T-helper 2 cell treated with Interferon-gamma antibody and Interleukin-4, amounts not matched to agents 5 μg/mL and 100 μg/mL, for 36 hours (primary cell): ENCODE results near the gene GCSH.
A peak's percentile ranks its signal among the peaks of the same experiment; 100 is the strongest.

Source experiments
- DNase-seq: peaks from one replicate; pipeline ENCODE4 v3.0.0; 2021; ENCODE audit warnings: low spot score
- H3K27ac Mint-ChIP-seq: one replicate; pipeline ENCODE4 v1.8.0; 2021; ENCODE audit warnings: mild to moderate bottlenecking, mixed read lengths
- H3K27me3 Mint-ChIP-seq: one replicate; pipeline ENCODE4 v1.8.0; 2021; ENCODE audit warnings: low read depth, mixed read lengths
- H3K36me3 Mint-ChIP-seq: one replicate; pipeline ENCODE4 v1.8.0; 2021; ENCODE audit warnings: low read depth, mixed read lengths
- H3K4me1 Mint-ChIP-seq: one replicate; pipeline ENCODE4 v1.8.0; 2021; ENCODE audit warnings: low read depth, mixed read lengths
- H3K4me3 Mint-ChIP-seq: one replicate; pipeline ENCODE4 v1.8.0; 2022; ENCODE audit warnings: mild to moderate bottlenecking, moderate library complexity, mixed read lengths
- H3K9me3 Mint-ChIP-seq: one replicate; pipeline ENCODE4 v1.8.0; 2021; ENCODE audit warnings: mixed read lengths

The GCSH gene

DNA sequence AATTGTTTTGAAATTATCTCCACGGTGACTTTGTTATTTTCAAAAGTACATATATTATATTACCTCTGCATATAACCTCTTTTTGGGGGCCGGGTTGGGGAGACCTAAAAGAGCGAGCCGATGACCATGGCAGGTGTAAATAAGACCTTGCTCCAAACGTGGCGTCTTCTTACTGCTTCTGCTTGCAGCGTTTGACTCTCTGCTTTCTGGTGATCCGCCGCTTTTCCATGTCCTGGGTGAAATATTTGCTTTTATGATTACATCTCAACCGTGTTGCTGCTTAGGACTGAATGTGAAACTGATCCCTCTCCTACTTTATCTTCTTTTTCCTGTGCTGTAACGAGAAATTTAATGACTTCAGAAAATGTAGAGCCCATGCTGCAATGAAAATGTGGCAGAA, 42.4 kb downstream of the GCSH start:
- peaks cover 6% of the 10 kb centered on the region for H3K36me3 Mint-ChIP-seq
- H3K4me3 Mint-ChIP-seq, result no peak overlapping the region
- H3K27me3 Mint-ChIP-seq, result peaks cover 5% of the 10 kb centered on the region

DNA sequence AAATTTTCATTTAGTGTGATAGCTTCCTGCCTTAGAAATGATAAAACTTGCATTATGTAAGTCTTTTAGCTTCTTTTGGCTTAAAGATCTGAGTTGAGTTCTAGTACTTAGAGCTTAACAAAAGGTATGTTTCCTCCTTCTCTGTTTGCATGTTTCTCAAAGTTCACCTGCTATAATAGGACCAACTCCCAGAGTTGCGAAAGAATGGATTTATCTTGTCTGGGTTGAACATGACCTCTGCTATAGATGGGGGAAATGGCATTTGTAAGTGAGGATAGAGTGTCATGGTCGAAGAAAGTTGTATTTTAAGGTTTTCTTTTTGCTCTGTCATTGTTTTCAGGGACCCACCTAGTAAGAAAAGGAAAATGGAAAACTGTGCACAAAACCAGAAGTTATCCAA, 53.4 kb downstream of the GCSH start:
- DNase-seq, result no peak
- H3K4me1 Mint-ChIP-seq, result peaks cover 3% of the 10 kb centered on the region
- no peak overlapping the region for H3K4me3 Mint-ChIP-seq
- no peak overlapping the region for H3K27ac Mint-ChIP-seq
- H3K27me3 Mint-ChIP-seq, result no peaks in the 10 kb centered on the region
- H3K36me3 Mint-ChIP-seq, result peaks cover 52% of the 10 kb centered on the region
- no peaks in the 10 kb centered on the region for H3K9me3 Mint-ChIP-seq

More for the DNA sequence above, 42.4 kb downstream of the GCSH start:
- no peak for DNase-seq
- Mint-ChIP-seq H3K27ac (no peak overlapping the region), H3K4me1 (no peaks in the 10 kb centered on the region), H3K9me3 (peaks cover 20% of the 10 kb centered on the region)

DNA sequence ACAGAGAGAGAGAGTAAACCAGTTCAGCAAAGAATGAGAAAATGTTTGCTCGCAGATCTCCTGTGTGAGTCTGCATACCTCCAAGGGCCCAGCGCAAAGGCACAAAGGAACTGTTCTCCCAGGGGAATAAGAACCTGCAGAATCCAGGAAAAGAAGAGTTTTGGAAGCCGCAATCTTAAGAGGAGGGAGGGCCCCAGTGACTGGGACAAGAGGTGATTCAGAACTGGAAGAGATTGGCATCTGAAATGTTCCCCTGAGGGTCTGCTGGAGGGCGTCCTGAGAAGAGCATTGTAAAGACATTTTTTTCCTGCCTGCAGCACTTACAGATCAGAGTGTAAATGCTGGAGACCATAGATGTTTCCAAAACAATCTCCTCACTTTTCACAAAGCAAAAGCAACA, 54.5 kb downstream of the GCSH start:
- Mint-ChIP-seq H3K4me3 (no peak overlapping the region), H3K9me3 (no peaks in the 10 kb centered on the region), H3K27me3 (no peaks in the 10 kb centered on the region), H3K4me1 (peaks cover 10% of the 10 kb centered on the region), H3K36me3 (peaks cover 54% of the 10 kb centered on the region), H3K27ac (no peak overlapping the region)
- DNase-seq, result no peak

DNA sequence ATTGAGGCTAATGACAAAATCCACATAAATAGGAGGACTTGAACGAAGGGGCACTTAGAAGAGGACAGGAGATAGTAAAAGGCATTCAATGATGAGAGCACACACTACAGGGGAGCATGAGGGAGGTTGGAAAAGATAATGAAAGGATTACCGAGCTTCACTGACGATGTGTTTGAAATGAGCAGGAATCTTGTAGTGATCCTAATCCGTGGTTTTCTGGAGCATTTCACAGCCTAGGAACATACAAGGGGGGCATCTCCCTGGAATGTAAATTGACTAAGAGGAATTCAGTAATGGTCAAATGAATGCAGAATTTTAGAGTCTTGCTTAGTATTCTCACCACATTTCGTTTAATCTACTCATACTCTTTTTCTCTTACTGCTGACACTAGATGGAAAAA, 55.4 kb downstream of the GCSH start:
- Mint-ChIP-seq H3K36me3 (peaks cover 52% of the 10 kb centered on the region), H3K4me1 (peaks cover 13% of the 10 kb centered on the region), H3K4me3 (no peak overlapping the region), H3K27me3 (no peaks in the 10 kb centered on the region), H3K9me3 (no peaks in the 10 kb centered on the region), H3K27ac (no peak overlapping the region)
- DNase-seq, result no peak

DNA sequence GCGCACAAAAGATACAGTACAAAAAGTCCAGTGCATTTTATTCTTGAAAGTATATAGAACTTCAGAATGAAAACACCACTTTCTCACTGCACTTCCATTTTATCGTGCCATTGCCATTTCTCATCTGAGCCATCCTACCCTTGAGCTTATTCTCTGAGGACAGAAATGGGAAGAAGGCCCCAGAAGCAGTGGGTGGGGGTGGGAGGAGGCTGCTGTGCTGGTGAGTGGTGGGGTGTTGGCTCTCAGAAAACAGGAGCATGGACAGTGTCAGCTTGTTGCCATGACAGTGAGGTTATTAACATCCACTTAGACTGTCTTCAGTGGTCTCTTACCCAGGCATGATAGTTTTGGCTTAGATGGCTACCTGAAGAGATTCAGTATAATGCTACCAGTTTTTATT, 56.1 kb downstream of the GCSH start:
- Mint-ChIP-seq H3K36me3 (peaks cover 48% of the 10 kb centered on the region), H3K27me3 (no peaks in the 10 kb centered on the region), H3K27ac (no peak overlapping the region), H3K4me1 (peaks cover 16% of the 10 kb centered on the region), H3K4me3 (no peak overlapping the region), H3K9me3 (no peaks in the 10 kb centered on the region)
- no peak for DNase-seq

DNA sequence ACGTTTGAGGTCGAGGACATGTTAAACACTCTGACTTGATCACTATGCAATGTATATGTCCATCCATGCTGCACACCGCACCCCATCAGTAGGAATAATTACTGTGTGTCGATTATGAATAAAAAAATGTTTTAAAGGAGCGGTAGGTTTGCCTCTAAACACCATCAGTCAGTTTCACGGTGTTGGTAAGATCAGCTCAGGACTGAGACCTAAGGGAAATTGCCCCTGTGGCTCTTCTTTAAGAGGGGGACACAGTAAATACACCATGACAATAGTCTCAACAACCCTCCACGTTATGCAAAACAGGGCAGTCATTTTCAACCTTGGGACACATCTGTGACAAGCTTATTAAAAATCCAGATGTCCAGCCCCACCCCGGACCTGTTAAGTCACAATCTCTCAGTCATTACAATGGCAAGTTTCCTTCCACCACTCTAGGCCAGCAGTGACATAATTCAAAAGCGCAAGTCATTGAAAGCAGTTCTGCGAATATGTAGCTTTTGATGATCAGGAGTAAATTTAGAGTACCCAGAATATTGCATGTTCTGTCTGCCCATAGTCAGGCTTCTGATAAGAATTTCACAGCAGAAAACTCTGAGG, 59.3 kb downstream of the GCSH start:
- Mint-ChIP-seq H3K4me1 (peaks cover 16% of the 10 kb centered on the region), H3K9me3 (no peaks in the 10 kb centered on the region), H3K27me3 (no peaks in the 10 kb centered on the region), H3K36me3 (peaks cover 30% of the 10 kb centered on the region), H3K27ac (peak overlapping the region; percentile 47), H3K4me3 (peak overlapping the region; percentile 88)
- DNase-seq, result no peak

DNA sequence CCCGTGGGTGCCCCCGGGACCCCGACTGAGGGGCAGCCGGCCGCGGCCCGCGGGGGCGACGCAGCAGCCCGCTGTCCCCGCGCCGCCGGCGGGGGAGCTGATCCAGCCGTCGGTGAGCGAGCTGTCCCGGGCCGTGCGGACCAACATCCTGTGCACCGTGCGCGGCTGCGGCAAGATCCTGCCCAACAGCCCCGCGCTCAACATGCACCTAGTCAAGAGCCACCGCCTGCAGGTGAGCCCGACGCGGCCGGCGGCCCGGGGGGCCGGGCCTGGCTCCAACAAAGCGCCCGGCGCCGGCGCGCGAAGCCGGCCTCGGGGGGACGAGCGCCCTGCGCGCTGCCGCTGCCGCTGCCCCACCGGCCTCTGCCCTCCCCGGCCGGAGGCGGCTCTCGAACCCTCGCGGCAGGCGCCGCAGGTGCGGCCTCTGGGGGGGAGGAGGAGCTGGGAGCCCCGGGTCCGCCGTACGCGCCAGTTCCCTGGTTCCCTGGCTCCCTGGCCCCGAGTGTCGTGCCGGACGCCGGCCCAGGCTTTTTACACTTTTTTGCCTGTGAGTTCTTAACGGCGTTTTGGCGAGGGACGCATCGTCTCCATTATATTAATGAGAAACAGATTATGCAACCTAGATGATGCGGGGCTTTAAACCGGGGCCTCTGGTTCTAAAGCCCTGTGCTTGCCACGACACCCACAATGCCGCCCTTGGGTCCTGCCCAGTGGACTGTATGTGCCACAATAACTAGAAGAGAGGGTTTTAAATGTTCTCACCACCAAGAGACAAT, 60.0 kb downstream of the GCSH start:
- peak; percentile 12 for DNase-seq
- Mint-ChIP-seq H3K27me3 (no peaks in the 10 kb centered on the region), H3K4me3 (peak overlapping the region; percentile 88), H3K36me3 (peaks cover 32% of the 10 kb centered on the region), H3K27ac (peak overlapping the region; percentile 47), H3K4me1 (peaks cover 16% of the 10 kb centered on the region), H3K9me3 (no peaks in the 10 kb centered on the region)

DNA sequence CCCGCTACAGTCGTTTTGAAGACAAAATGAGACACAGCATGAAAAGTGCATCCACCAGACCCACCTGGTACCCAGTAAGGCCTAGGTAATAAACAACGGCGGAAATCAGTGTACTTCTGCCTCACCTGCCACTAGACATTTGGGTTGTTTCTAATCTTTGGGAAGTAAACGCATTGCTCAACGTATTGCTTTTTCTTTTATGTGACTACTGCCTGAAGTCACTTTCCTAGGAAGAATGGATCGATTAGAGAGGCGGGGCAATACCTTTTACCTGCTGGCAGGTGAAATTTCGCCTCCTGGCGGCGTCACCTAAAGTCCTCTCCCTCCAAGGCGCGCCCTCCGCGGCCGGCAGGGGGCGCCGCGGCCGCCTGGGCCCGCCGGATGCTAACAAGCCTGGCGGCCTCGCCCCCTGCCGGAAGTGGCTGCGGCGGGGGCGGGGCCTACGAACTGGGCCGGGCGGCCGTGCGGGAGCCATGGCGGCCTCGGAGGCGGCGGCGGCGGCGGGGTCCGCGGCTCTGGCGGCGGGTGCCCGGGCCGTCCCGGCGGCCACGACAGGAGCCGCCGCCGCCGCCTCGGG, 60.7 kb downstream of the GCSH start, which contains the start of gene ATMIN:
Gene ATMIN (plus strand): TSS at position 445 of the 577 bp plus-strand sequence. CDS start 29 bp downstream, at position 474.
- H3K9me3 Mint-ChIP-seq, result no peaks in the 10 kb centered on the region
- no peaks in the 10 kb centered on the region for H3K27me3 Mint-ChIP-seq
- peaks cover 33% of the 10 kb centered on the region for H3K36me3 Mint-ChIP-seq
- H3K27ac Mint-ChIP-seq, result peak within 1 kb of the TSS; percentile 74
- peak within 1 kb of the TSS; percentile 88 for H3K4me3 Mint-ChIP-seq
- H3K4me1 Mint-ChIP-seq, result peaks cover 16% of the 10 kb centered on the region
- DNase-seq, result peak; percentile 88
